NCI-H345 treated with DMSO at 0.1 percent for 48 hours (cell line): Measurements from ENCODE around the gene IFNAR2.

Source experiments
- DNase-seq: peaks from one replicate; lab custom pipeline; 2025; ENCODE audit not compliant: unreplicated experiment; lab: John Stamatoyannopoulos, UW

IFNAR2 gene

DNA sequence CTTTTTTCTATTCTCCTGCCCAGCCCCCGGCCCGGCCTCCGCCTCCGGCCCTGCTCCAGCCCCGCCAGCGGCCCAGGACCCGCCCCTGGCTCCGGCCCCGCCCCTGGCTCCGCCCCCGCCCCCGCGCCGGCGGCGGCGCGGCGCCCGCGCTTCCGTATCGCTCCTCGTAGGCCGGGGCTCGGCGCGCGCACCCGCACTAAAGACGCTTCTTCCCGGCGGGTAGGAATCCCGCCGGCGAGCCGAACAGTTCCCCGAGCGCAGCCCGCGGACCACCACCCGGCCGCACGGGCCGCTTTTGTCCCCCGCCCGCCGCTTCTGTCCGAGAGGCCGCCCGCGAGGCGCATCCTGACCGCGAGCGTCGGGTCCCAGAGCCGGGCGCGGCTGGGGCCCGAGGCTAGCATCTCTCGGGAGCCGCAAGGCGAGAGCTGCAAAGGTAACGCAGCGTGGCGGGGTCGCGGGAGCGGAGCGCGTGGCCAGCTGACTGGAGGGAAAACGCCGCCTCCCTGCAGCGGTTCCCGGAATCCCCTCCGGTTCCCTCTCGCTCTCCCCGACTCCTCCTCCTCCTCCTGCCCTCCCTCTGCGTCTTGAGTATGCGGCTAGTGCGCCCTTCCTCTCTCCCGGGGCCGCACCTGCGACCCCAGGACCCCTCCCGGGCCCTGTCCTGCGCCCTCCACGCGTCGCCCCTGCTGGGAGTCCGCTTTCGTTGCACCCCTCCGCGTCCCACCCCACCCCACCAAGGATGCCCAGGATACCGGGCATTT, at the start of gene IFNAR2:
Gene IFNAR2, plus strand, starts transcription at position 155 of the 761 bp plus-strand sequence. CDS start 11,985 bp downstream, outside the sequence.
- DNase-seq = peak; percentile 77

DNA sequence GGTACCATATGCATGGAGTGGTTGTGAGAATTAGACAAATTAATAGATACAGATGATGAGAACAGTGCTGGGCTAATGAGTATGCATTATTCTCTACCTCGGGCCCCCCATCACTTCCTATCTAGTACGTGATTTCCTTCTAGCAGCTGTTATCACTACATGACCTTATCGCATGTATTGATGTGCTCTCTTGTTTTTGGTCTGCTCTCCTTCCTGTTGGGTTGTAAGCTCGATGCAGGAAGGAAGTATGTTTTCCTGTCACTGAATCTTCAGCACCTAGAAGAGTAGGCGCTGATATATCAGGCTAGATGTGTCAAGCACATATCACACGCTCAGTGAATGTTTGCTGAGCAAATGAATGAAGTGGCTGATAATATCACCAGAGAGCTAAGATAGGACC, 43.9 kb upstream of the IFNAR2 start:
- no peak for DNase-seq

DNA sequence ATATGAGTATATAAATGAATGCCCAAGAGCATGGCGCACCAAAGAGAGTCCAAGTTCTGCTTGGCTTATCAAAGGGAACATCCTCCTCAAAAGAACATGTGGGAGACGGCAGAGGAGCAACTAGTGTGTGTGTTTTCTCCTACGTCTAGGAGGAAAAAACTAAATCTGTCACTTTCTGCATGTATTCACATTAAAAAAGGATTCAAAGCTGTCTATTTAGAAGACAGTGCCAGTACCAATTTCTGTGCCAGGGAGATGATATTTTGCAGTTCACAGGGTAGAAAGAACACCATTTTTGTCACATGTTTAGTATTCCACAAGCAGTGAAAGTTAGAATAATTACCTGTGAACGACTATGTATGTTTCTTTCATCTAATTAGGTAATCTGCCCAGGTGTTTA, 42.5 kb upstream of the IFNAR2 start:
- no peak for DNase-seq

DNA sequence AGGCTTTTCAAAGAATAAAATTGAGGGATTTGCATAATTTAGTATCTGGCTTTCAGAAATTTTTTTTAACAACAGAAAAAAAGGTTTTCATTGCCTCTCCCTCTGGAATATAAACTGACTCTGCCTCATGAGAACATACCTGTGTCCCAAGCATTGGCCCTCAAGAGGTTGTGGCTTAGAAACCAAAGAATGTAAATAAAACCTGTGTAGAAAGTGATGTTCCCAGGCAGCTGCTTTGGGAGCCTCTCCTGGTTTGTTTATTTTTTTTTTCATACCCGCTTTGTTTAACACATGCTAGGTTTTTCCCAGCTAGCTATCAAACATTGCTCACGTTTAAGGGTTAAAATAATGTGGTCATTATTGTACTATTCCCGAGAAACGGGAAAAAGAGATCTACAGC, 40.5 kb upstream of the IFNAR2 start:
- peak; percentile 33 for DNase-seq

DNA sequence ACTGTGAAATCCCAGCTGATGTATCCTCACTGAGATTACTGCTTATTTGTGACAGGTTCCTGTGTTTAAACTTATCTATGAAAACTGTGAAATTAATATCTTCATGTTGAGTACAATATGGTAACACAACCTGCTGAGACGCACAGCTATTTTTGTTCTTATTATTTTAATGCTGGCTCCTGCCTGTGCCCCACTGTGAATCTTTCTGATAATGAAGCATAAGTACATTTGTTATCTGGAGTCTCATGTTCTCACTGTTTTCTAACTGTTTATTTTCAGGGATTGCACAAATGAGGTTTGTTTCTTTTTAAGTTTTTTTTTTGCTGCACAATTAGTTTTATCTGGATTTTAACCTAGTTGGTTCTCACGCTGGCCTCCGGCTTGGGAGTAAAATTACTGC, 39.9 kb upstream of the IFNAR2 start:
- DNase-seq = no peak

DNA sequence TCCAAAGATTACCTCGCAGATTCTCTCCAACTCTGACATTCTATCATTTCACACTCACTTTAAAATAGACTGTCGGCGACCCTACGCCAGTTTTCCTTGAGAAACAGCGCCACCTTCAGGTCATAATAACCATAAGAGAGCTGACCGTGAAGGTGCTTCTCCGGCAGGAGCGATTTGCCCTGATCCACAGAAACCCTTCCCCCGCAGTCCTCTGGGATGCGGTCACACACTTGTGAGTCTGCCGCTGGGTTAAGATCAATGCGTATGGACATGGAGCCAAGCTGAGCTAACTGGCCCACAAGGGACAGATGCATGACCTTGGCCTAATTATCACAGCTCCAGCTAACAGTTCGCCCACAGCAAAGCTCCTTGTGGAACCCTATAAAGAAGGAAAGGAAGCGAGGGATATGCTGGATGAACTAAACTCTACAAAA, 32.8 kb upstream of the IFNAR2 start:
- DNase-seq = peak; percentile 82

DNA sequence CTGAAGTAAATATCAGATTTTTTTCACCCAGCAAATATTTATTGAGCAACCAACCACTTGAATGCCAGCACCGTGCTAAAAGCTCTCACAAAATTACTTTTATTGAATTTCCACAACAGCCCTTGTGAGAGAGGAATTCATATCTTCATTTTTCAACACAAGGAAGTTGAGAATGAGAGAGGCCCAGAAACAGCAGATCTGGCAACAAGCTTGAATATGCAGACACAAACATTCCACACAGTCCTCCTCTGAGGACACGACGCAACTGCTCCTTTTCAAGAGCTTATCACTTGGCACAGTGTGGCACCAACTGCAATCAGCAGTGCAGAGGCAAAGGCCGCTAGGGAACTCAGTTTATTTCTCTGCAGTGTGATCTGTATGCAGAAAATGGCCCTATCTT, 32.2 kb upstream of the IFNAR2 start:
- no peak for DNase-seq

DNA sequence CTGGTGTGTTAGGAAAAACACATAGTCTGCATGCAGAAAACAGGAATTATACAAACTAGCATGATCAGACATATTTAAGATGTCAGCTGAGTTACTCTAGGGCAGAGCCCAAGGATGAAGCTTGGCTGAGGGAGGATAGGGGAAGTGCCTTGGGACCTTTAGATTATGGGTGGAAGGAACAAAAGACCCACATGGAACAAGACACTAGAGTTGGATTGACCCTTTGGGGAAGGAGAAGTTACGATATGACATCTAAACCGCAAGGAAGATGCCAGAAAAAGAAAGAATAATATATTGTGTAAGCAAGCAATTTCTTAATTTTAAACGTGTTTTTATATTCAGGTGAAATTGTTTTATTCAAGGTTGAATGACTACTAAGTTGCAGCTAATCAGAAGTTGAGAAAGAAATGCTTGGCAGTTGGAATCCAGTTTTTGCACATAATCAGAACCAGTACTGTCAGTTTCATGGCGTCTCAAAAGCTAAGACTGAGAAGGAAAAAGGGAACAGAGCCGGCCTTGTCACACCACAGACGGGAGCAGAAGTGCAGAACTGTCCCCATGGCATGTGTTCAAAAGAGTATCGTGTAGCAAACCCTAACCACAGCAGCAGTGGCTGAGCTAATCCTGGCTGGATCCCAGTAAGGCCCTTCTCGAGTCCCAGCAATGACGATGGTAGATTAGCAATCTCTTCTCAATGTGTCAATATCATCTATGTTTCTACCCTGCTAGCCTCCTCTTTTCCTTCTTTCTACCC, 31.2 kb upstream of the IFNAR2 start:
- DNase-seq = no peak

DNA sequence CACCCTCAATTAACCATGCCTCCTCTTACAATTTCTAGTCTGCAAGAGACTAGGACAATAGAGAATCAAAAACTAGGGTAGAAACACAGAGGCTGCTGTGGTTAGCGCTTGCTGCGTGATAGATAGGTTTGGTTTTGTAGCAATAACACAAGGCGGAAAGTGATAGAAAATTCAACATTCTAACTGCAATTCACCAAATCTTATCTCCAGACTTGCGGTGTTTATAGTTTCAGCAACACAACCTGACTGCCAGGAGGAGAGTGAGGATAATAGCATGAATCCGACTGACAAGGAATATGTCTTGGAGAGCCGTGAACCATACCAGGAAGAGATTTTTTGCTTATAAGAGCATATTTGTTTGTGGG, 30.7 kb upstream of the IFNAR2 start:
- DNase-seq = no peak

DNA sequence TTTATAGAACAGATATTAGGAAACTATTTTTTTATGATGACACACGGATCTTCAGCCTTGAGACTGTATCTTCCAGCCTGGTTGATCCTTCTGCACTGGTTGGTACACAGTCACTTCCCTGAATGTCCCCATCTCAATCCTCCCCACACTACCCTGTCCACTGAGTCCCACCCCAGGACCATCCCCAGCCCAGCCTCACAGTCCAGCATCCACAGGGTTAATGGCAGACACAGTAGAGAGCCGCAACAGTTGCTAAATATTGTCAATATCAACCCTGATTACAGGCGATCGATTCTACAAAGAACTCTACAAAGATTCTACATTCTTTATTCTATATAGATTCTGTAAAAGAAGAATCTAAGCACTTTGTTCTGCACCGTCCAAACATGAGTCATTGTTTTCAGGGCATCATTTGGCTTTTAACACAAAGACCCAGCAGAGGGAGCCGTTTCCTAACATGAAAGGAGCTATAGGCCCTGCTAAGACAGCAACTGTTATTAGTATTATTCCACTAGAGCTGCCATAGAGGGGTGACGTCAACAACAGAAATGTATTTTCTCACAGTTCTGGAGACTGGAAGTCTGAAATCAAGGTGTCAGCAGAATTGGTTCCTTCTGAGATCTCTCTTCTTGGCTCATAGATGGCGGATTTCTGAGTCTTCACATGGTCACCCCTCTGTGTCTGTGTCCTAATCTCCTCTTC, 30.1 kb upstream of the IFNAR2 start:
- peak; percentile 91 for DNase-seq

DNA sequence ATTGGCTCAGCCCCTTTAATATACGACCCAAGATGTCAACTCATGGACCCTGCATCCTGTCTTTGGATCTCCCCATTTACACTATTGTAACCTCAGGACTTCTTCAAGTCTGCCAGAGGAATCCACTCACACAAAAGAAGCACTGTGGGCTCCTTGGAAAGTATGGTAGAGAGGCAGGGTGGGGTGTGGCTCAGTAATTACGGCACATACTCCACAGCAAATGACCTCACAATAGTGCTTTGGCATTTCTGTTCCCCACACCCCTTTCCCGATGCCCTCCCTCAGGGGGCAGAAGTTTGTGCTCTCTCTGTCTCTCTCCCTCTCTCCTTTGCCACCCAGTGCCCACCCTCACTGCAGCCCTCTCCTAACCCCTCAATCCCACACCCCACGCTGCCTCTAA, 27.8 kb upstream of the IFNAR2 start:
- DNase-seq = no peak

DNA sequence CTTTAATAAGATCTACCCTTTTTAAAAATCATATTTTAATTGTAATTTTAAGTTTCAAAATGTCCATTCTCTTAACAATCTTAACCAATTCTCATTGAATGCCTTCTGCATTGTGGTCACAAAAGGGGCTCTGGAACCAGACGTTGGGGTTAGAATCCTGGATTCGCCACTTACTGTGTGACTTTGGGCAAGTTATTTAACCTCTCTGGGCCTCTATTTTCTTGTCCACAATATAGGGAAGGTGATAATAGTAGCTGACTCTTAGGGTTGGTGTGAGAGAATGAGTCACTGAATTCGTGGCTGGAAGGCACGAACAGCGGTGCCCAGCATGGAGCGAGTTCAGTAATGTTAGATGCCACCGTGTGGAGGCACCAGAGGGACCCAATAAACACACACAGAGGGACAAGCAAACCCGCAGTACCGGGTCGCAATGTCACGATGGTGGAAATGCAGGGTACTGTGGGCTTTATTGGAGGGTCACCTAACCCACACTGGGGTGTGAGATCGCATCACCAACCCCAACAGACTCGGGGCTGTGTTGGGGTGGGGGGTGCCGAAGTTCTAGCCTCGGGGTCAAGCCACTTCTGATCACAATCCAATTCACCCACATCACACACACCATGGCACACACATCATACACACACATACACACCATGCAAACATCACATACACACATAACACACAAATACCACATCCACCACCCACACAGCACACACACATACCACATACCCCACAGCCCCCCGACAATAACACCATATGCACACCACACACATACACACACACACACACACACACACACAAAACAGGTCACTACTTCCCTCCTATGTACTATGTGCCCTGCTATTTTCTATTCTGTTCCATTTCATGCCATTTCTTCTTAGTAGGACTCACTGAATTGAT, 27.0 kb upstream of the IFNAR2 start:
- DNase-seq = no peak

DNA sequence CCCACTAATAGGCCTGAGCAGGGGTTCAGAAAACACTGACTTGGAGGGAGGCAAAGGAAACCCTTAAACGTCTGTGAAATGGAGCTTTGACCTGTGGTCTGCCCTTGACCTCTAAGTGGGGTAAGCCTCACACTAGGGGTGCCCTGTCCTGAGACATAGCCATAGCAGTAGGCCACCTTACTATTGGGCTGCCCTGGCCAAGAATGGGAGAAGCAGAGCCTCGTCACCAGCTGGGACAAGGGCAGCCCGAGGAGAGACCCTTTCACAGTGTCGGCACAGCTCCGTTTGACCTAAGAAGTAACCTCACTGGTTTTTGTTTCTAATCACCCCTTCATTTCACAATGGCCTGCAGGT, 26.4 kb upstream of the IFNAR2 start:
- DNase-seq = no peak

DNA sequence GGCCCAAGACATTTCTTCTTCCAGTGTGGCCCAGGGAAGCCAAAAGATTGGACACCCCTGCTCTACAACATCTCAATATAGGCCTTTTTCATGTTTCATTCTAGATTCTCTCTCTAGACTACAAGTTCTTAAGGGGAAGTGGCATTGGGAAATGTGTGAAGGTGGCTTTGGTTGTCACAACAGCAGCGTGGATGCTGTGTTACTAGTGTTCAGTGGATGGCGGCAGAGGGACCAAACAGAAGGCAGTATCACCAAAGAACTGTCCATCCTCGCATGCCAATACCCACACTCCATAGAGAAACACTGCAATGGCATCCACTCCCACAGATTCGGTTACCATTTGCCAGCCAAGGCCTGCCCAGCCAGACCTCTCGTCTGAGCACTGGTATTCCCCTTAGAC, 24.3 kb upstream of the IFNAR2 start:
- no peak for DNase-seq

DNA sequence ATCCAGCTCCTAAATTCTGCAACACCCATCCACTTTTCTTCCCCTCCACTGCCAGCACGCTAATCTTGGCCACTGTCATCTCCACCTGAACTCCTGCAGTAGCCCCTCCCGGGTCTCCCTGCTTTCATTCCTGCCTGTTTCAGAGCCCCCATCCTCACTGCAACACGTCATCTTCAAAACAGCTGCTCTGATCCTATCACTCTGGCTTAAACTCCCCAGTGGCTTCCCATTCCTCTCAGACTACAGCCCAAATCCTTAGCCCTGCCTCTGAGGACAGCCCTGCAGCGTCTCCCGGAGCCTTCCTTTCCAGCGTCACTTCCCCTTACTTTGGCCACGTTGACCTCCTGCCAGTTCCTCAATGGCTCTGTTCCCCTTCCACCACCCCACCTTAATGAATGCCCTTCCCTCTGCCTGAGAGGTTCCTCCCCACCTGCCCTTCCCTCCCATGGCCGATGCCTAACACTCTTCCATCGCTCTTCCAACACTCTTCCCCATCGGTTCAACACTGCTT, 22.9 kb upstream of the IFNAR2 start:
- no peak for DNase-seq

DNA sequence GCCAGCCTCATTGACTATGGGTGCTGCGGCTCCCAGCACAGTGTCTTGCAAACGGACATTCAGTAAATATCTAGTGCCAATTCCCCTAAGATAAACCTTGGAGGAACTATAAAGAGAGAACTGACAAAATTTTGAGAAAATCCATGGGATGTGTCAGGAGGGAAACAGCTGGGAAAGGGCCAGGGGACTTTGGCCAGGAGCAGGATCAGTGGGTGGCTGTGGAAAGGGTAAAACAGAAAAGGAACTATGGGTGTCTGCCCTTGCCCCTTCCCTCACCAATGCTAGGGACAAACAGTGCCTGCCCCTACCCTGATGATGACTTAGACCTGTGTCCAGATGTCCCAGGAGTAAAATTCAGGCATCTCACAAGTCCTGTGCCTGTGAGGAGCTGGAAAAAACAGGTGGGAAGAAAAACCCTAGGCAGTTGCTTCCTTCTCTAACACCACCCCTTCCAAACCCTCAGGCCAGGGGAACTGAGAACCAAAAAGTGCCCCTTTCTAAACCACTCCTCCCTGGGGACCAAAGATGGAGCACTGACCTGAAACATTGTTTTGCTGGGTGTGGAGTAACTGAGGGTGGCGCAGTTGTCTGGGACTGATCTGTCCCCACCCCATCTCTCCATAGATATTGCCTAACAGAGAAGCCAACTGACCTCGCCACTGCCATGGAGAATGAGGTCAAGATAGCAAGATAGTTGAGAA, 22.1 kb upstream of the IFNAR2 start:
- DNase-seq = no peak

DNA sequence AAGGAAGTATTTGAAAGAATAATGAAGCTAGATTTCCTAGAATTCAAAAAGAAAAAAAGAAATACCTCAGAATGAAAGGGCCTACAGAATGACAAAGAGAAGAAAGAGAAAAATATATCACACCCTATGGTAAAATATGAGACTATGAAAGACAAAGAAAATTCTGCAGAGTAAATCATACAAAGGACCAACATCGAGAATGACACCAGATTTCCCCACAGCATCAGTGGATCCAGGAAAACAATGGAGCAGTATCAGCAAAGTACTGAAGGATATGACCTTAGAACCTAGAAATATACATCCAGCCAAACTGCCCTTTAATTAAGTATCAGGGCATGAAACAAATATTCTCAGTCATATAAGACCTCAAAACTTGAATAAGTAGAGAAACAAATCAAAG, 21.2 kb upstream of the IFNAR2 start:
- no peak for DNase-seq

DNA sequence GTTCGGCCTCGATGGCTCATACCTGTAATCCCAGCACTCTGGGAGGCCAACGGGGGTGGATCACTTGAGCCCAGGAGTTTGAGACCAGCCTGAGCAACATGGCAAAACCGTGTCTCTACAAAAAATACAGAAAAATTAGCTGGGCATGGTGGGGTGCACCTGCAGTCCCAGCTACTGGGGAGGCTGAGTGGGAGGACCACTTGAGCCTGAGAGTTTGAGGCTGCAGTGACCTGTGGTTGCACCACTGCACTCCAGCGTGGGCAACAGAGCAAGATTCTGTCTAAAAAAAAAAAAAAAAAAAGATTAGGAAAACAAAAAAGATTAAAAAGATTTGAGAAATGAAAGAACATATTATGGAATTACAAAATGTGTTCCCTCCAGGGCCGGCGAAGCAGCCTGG, 18.4 kb upstream of the IFNAR2 start:
- no peak for DNase-seq

DNA sequence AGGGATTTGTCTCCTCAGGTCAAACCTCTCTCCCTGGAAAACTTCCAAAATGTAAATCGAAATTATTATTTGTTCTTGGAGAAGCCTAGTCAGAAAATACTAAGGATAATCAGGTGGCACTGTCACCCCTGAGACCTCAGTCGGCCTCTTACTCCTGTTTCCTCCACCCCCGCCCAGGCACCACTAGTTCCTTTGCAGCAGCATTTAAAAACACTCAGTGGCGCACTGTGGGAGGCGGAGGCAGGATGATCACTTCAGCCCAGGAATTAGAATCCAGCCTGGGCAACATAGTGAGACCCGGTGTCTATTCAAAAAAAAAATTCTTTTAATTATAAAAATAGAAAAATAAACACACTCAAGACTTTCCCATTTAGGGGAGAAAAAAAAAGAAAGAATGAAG, 18.0 kb upstream of the IFNAR2 start:
- DNase-seq = no peak

DNA sequence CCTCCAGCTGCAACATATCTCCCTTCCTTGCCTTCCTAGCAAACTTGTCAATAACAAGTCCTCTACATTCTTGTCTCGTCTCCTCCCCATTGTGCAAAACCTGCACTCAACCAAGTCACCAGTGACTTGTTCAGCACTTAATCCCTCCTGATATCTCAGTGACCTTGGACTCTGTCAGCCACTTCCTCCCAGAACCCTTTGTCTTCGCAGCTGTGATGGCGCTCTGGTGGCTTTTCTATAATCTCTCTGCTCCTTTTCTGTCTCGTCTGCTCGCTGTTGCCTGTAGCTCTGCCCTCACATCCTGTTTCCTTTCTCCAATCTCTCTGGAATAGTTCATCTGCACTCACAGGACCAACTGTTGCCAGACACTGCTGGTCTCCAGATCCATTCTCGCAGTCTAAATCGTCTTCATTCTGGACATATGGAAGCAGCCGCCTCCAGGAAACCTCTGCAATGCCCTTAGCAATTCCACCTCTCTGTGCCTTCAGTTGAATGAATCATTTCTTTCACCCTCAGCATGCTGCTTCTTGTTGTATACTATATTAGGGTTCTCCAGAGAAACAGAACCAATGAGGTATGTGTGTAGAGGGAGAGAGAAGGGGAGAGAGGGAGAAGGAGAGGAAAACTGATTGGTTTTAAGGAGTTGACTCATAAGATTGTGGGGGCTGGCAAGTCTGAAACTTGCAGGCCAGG, 17.4 kb upstream of the IFNAR2 start:
- no peak for DNase-seq
